BE2C (cell line): ENCODE results near the gene MAP3K21.

ENCODE experiments used
- DNase-seq: peaks from one replicate; pipeline ENCODE4 v3.0.0-alpha.2; 2020
- H3K27me3 ChIP-seq: fragments of 250-450 bp; sonication (Bioruptor Pico); 2 replicates; pipeline ENCODE4 v1.5.1; 2020; ENCODE audit warnings: mild to moderate bottlenecking
- H3K36me3 ChIP-seq: fragments of 250-450 bp; sonication (Bioruptor Pico); 2 replicates; pipeline ENCODE4 v1.5.1; 2020; ENCODE audit warnings: mild to moderate bottlenecking
- H3K4me1 ChIP-seq: fragments of 250-450 bp; sonication (Bioruptor Pico); 2 replicates; pipeline ENCODE4 v1.5.1; 2020
- H3K4me3 ChIP-seq: 2 replicates; pipeline ENCODE4 v1.5.1; 2011; ENCODE audit warnings: low read depth, low read length
- H3K9me3 ChIP-seq: fragments of 250-450 bp; sonication (Bioruptor Pico); 2 replicates; pipeline ENCODE4 v1.5.1; 2020
- TF ChIP-seq, protein P1 (sequence below): IDR thresholded peaks from 2 replicates; pipeline ENCODE4 v1.5.1; 2012; ENCODE audit warnings: mild to moderate bottlenecking, low read depth, low read length

The MAP3K21 gene

GRCh38 chr1:233299450-233299849 lies 28.1 kb upstream of the MAP3K21 start:
- H3K9me3 ChIP-seq: no peaks in the 10 kb centered on the region
- TF ChIP-seq, protein P1, sequence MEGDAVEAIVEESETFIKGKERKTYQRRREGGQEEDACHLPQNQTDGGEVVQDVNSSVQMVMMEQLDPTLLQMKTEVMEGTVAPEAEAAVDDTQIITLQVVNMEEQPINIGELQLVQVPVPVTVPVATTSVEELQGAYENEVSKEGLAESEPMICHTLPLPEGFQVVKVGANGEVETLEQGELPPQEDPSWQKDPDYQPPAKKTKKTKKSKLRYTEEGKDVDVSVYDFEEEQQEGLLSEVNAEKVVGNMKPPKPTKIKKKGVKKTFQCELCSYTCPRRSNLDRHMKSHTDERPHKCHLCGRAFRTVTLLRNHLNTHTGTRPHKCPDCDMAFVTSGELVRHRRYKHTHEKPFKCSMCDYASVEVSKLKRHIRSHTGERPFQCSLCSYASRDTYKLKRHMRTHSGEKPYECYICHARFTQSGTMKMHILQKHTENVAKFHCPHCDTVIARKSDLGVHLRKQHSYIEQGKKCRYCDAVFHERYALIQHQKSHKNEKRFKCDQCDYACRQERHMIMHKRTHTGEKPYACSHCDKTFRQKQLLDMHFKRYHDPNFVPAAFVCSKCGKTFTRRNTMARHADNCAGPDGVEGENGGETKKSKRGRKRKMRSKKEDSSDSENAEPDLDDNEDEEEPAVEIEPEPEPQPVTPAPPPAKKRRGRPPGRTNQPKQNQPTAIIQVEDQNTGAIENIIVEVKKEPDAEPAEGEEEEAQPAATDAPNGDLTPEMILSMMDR: no peak
- H3K36me3 ChIP-seq: no peaks in the 10 kb centered on the region
- H3K4me3 ChIP-seq: no peak overlapping the region
- DNase-seq: no peak
- H3K27me3 ChIP-seq: no peaks in the 10 kb centered on the region; the same call in 1 of the 2 replicates
- H3K4me1 ChIP-seq: no peaks in the 10 kb centered on the region

GRCh38 chr1:233300326-233300725 lies 27.2 kb upstream of the MAP3K21 start:
- no peaks in the 10 kb centered on the region; the same call in 1 of the 2 replicates for H3K27me3 ChIP-seq
- DNase-seq: no peak
- H3K36me3 ChIP-seq: no peaks in the 10 kb centered on the region
- no peaks in the 10 kb centered on the region for H3K9me3 ChIP-seq
- no peaks in the 10 kb centered on the region for H3K4me1 ChIP-seq
- TF ChIP-seq, protein P1: no peak
- no peak overlapping the region for H3K4me3 ChIP-seq

DNA sequence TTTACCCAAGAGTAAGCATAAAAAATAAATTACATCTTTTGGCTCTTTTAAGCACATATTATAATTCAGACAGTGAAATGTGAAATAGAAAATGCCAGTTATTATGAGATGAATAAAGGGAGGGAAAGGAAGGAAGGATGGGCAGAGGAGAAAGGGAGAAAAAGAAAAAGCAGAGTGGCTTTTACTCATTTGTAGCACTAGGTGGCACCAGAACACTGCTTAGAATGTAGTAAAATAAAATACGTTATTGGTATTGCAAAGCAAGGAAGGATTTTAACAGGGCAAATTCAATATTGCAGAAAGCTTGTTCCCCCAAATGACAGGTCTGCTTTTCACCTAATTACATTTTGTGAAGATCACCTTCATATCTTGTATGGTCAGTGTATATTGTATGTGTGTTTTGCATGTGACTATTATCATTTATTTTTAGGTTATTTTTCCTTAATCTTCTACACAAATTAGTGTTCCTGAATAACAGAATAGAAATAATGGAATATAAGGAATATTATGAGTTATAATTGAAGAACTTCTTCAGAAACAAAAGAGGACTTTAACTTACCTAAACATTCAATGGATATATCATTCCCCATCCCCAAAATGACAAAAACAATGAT lies 22.9 kb upstream of the MAP3K21 start:
- no peak for DNase-seq
- Histone ChIP-seq H3K27me3 (no peaks in the 10 kb centered on the region), H3K4me3 (no peak overlapping the region), H3K36me3 (no peaks in the 10 kb centered on the region), H3K9me3 (no peaks in the 10 kb centered on the region), H3K4me1 (no peaks in the 10 kb centered on the region)
- TF ChIP-seq, protein P1: peak; percentile 80

DNA sequence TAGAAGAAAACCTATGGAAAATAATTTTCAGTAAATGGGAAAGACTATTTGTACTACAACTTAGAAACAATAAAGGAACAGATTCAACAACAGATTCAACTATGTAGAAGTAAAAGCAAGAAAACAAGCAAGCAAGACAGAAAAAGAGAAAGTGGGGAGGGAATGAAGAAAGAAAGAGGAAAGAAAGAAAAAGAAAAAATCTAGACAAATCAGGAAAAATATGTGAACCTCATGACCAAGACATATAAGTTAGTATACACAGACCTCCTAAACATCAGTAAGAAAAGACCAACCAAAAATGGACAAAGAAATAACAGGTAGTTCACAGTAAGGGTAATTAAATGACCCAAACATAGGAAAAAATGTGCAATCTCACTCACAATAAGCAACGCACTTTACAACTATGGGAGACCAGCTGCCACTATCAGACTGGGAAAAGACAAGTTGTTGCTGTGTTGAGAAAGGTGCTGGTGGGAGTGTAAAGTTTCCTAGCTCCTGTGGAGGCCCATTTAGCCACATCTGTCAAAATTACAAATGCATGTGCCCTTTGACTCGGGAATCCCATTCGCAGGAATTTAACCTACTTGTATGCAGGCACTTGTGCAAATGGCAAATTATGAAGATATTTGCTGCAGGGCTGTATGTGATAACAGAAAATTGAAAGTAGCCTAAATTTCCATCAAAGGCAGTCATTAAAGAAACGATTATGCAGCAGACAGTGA lies 13.9 kb upstream of the MAP3K21 start:
- Histone ChIP-seq H3K4me3 (no peak overlapping the region), H3K9me3 (no peaks in the 10 kb centered on the region), H3K36me3 (no peaks in the 10 kb centered on the region), H3K27me3 (peaks cover 35% of the 10 kb centered on the region), H3K4me1 (no peaks in the 10 kb centered on the region)
- TF ChIP-seq, protein P1: no peak
- no peak for DNase-seq

DNA sequence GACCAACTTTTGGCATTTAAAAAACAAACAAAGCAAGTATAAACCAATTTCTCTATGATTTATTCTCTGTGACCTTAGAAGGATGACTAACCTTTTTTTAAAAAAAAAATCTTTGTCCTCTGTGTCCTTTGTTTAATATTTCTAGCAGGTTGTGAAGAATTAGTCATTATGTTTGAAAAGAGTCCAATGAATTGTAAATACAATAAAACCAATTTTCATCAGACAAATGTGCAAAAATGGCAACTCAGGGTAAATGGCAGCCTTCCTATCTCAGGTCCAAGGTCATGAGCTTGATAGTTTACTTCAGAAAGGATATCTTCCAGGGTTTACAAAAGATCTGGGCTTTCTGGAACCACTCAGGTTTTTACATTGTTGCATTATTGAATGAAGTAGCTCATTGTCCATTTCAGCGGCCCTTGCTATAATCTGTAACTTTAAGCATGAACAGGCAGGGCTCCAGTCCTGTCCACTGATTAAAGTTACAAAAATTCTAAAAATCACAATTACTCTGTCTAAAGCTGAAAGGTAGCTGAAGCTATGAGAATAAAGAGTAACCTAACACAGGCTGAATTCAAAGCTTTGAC lies 11.7 kb upstream of the MAP3K21 start:
- no peaks in the 10 kb centered on the region for H3K36me3 ChIP-seq
- H3K9me3 ChIP-seq: no peaks in the 10 kb centered on the region
- no peak overlapping the region for H3K4me3 ChIP-seq
- H3K27me3 ChIP-seq: peaks cover 45% of the 10 kb centered on the region
- H3K4me1 ChIP-seq: no peaks in the 10 kb centered on the region
- TF ChIP-seq, protein P1: no peak
- no peak for DNase-seq

GRCh38 chr1:233316473-233316872 lies 11.1 kb upstream of the MAP3K21 start:
- H3K4me1 ChIP-seq: no peaks in the 10 kb centered on the region
- no peak for DNase-seq
- H3K36me3 ChIP-seq: no peaks in the 10 kb centered on the region
- H3K27me3 ChIP-seq: peaks cover 45% of the 10 kb centered on the region
- TF ChIP-seq, protein P1: no peak
- H3K9me3 ChIP-seq: no peaks in the 10 kb centered on the region
- no peak overlapping the region for H3K4me3 ChIP-seq
